GM13976 (cell line): ENCODE results near the gene FAM229B.
A peak's percentile ranks its signal among the peaks of the same experiment; 100 is the strongest.

ENCODE experiments used
- DNase-seq: peaks from one replicate; pipeline ENCODE4 v3.0.0; 2012; ENCODE audit warnings: low spot score
- in situ Hi-C: fragments of 300-500 bp; cut with MboI; formaldehyde crosslinking; loops from one replicate; pipeline ENCODE4 v1.12.0; 2022; ENCODE audit warnings: low sequenced_read_pairs, mixed read lengths, inconsistent platforms; ENCODE audit not compliant: unreplicated experiment
- TF ChIP-seq, protein P1 (sequence below): IDR thresholded peaks from 2 replicates; pipeline ENCODE4 v1.5.1; 2012; ENCODE audit warnings: borderline replicate concordance, mild to moderate bottlenecking; ENCODE audit not compliant: insufficient read depth; ENCODE audit errors: extremely low read depth, missing control alignments, control extremely low read depth

Gene FAM229B, protein sequence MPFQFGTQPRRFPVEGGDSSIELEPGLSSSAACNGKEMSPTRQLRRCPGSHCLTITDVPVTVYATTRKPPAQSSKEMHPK

GRCh38 chr6:112087136-112087911 lies at the start of gene FAM229B, which contains the start of gene TUBE1:
FAM229B (plus strand) TSS chr6:112087591; CDS start chr6:112099284, 11,693 bp downstream.
TUBE1 (minus strand) TSS chr6:112087482; CDS start chr6:112087434, 48 bp downstream.
- TF ChIP-seq, protein P1, sequence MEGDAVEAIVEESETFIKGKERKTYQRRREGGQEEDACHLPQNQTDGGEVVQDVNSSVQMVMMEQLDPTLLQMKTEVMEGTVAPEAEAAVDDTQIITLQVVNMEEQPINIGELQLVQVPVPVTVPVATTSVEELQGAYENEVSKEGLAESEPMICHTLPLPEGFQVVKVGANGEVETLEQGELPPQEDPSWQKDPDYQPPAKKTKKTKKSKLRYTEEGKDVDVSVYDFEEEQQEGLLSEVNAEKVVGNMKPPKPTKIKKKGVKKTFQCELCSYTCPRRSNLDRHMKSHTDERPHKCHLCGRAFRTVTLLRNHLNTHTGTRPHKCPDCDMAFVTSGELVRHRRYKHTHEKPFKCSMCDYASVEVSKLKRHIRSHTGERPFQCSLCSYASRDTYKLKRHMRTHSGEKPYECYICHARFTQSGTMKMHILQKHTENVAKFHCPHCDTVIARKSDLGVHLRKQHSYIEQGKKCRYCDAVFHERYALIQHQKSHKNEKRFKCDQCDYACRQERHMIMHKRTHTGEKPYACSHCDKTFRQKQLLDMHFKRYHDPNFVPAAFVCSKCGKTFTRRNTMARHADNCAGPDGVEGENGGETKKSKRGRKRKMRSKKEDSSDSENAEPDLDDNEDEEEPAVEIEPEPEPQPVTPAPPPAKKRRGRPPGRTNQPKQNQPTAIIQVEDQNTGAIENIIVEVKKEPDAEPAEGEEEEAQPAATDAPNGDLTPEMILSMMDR = no peak
- DNase-seq = peak; percentile 87
- in situ Hi-C loops = no loop called here

DNA sequence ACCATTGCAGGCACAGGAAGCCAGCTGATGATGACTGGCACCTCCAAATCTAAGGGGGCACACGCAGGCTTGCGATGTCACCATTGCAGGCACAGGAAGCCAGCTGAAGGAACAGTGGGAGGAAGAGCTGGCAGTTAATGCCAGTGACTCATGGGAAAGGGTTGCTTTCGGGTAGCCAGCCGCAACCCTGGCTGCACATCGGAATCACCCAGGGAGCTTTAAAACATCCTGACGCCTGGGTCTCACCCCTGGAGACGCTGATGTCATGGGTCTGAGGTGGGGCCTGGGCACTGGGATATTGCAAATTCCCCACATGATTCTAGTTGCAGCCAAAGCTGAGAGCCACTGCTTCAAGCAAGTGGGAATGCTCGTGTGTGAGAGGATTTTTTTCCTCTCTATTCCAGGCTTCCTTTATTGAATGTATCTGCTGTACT lies 49.6 kb upstream of the FAM229B start:
- TF ChIP-seq, protein P1 = no peak
- in situ Hi-C loops = loop anchor here (25.0 kb wide), 1 partner anchor 775 kb away; a partner anchor contains a TSS
- DNase-seq = no peak

DNA sequence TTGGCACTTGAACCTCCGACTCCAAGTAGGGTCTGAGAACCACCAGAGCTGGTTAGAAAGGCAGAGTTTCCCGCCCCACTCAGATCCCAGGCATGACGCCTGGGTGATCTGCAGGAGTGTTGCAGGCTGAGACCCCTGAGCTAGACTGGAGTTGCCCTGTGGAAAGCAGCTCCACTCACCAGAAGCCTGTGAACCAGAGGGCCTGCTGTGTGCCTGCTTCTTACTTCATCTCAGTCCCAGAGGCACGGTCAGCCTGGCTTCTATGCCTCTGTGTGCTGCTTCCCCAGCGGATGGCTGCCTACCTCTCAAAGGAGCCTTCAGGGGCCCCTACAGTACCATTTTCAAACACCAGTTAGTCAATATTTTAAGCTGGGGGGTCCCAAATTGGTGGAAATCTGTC lies 49.1 kb upstream of the FAM229B start:
- no peak for DNase-seq
- in situ Hi-C loops = loop anchor here (25.0 kb wide), 1 partner anchor 776 kb away; a partner anchor contains a TSS
- TF ChIP-seq, protein P1 = no peak

GRCh38 chr6:112038756-112039430 lies 48.5 kb upstream of the FAM229B start:
- DNase-seq = no peak
- TF ChIP-seq, protein P1 = no peak
- in situ Hi-C loops = loop anchor here (25.0 kb wide), 1 partner anchor 777 kb away; a partner anchor contains a TSS

DNA sequence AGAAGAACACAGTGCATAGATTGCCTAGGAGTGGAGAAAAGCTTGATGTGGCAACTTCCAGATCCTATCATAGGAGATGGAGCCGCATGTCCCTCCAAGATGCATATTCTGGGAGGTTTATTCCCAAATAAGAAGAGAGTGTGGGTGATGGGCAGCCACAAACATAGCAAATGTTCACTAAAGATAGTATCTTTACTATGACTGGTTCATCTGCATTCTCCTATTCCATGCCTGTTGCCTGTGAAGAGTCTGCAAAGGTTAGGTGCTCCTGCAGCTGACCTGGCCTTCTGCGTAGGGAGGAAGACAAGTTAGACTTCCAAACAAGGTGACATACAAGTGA lies 48.0 kb upstream of the FAM229B start:
- TF ChIP-seq, protein P1 = no peak
- DNase-seq = no peak
- in situ Hi-C loops = loop anchor here (25.0 kb wide), 1 partner anchor 777 kb away; a partner anchor contains a TSS

GRCh38 chr6:112040956-112041355 lies 46.4 kb upstream of the FAM229B start:
- TF ChIP-seq, protein P1 = no peak
- in situ Hi-C loops = loop anchor here (25.0 kb wide), 1 partner anchor 779 kb away; a partner anchor contains a TSS
- no peak for DNase-seq
